ACC112 (cell line): ENCODE results near the gene BTRC.

Experiments used
- H2AFZ ChIP-seq: fragments of 200-600 bp; sonication (generic); one replicate; pipeline ENCODE4 v1.6.0; 2017; ENCODE audit warnings: antibody characterized with exemption, low read length; ENCODE audit not compliant: unreplicated experiment
- H3K27ac ChIP-seq: fragments of 200-600 bp; sonication (generic); 2 replicates; pipeline ENCODE4 v1.5.1; 2014; ENCODE audit warnings: low read depth, mild to moderate bottlenecking, antibody characterized with exemption, low read length, moderate library complexity
- H3K27me3 ChIP-seq: fragments of 200-600 bp; sonication (generic); 2 replicates; pipeline ENCODE4 v1.6.1; 2014; ENCODE audit warnings: mild to moderate bottlenecking, antibody characterized with exemption, low read length, moderate library complexity, mixed read lengths; ENCODE audit not compliant: insufficient read depth
- H3K36me3 ChIP-seq: fragments of 200-600 bp; sonication (generic); 2 replicates; pipeline ENCODE4 v1.6.1; 2016; ENCODE audit warnings: mild to moderate bottlenecking, antibody characterized with exemption, low read length, moderate library complexity, mixed read lengths; ENCODE audit not compliant: insufficient read depth
- H3K4me1 ChIP-seq: fragments of 200-600 bp; sonication (generic); one replicate; pipeline ENCODE4 v1.6.1; 2016; ENCODE audit warnings: low read length, mixed read lengths; ENCODE audit not compliant: insufficient read depth, unreplicated experiment, control insufficient read depth
- H3K4me3 ChIP-seq: fragments of 200-600 bp; sonication (generic); 2 replicates; pipeline ENCODE4 v1.5.1; 2014; ENCODE audit warnings: mild to moderate bottlenecking, low read depth, low read length
- H3K79me2 ChIP-seq: fragments of 200-600 bp; sonication (generic); one replicate; pipeline ENCODE4 v1.6.0; 2016; ENCODE audit warnings: low read length; ENCODE audit not compliant: control insufficient read depth, unreplicated experiment, insufficient read depth

Gene BTRC

DNA sequence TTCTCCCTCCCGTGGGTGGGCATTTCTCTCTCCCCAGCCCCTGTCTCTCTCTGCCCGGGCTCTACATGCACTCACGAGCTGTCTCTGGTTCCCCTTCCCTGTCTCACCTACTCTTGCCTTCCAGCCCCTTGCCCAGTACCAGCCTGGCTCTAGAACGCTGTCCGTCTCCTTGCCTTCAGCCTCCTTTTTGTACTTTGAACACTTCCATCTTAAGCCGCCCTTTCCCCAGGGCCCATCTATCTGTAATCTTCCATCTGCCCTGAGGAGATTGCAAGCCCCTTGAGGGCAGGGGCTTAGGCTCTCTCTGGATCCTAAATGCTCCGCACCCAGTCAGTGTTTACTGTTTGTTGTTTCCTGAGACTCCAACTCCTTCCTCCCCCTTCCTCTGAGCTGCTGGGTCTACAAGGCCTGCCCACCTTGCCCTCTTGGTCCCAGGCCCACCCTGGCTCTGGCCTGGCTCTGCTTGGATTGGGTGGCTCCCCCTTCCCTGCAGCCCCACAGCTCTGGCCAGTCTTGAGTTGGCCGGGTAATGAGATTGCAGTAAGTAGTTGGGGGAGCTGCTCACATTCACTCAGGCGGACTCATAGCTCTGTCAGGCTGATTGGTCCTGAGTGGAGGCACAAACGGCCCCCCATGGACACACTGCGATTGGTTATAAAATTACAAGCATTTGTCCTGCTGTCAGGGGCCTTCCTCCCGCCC is 205.8 kb downstream of the BTRC start:
- Histone ChIP-seq H3K4me1 (no peaks in the 10 kb centered on the region), H3K4me3 (no peak overlapping the region), H3K79me2 (no peaks in the 10 kb centered on the region), H3K27me3 (peaks cover under 1% of the 10 kb centered on the region; the same call in 1 of the 2 replicates), H2AFZ (no peak overlapping the region), H3K36me3 (no peaks in the 10 kb centered on the region), H3K27ac (no peak overlapping the region)

DNA sequence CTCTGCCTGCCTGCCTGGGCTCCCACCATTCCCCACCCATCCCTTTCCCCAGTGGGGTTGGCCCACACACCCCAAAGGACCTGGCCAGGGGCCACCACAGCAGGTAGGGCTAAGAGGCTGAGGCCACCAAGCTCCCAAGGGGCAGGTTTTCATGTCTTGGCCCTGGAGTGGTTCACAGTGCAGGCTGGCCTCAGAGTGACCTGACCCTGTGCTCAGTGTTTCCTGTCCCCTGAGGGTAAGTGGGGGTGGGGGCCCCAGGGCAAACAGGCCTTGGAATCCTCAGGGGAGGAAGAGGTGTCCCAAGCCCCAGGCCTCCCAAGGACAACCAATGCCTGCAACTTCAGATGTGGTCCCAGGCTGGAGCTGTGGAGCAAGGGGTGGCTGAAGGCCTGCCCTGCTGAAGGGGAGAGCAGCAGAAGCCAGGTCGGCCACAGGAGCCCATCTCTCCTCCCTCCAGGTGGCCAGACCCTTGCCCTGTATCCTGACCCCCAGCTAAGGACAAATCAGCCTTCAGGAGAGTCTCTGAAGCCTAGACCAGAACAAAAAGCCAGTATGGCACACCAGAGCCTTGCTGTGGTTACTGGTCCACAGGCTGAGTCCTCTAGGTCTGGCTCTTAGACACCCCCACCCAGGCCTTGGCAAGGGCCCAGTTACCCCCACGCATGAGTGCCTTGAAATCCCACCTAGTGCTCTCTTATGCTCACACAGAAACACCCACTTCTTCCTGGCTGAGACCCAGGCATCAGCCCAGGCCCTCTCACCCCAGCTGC is 206.5 kb downstream of the BTRC start:
- Histone ChIP-seq H3K4me3 (no peak overlapping the region), H3K27ac (no peak overlapping the region), H3K79me2 (no peaks in the 10 kb centered on the region), H3K27me3 (peaks cover 8% of the 10 kb centered on the region), H2AFZ (no peak overlapping the region), H3K36me3 (no peaks in the 10 kb centered on the region), H3K4me1 (no peaks in the 10 kb centered on the region)

DNA sequence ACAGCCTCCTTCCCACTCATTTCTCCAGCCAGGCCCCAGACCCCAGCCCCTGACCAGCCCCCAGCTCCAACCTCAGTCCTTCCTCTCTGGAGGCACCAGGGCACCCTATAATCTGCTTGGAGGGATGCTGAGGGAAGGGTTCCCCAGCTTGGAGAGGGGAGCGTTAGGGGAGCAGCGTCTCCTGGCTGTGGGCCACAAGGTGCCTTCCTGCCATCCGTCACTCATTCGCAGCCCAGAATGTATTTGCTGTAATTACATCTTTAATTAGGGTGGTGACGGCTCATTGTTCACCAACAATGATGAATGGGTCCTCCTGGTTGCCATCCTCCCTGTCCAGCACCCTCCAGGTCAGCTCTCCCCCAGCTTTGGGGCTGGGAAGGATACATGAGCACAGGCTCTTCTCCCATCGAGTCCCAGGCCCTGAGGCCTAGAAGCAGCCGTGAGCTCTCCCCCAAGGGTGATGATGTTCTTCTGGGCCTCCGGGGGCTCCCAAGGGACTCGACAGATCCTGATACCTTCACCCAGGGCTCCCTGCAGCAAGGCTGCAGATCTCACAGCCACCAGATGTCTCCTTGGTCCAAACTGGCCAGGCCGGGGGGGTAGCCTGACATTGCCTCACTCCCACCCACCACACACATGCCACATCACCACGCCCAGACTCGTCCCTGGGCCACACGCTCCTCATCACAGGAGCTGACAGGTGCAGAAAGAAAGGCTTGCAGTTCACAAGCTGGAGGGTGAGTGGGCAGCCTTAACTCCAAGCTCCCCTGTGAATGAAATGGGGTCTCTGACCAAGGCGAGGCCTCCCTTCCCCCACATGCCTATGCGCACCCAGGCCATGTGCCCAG is 207.3 kb downstream of the BTRC start:
- Histone ChIP-seq H2AFZ (no peak overlapping the region), H3K27me3 (peaks cover 16% of the 10 kb centered on the region), H3K79me2 (no peaks in the 10 kb centered on the region), H3K4me1 (no peaks in the 10 kb centered on the region), H3K27ac (no peak overlapping the region), H3K36me3 (no peaks in the 10 kb centered on the region), H3K4me3 (no peak overlapping the region)

GRCh38 chr10:101562231-101562630 is 208.3 kb downstream of the BTRC start:
- Histone ChIP-seq H2AFZ (no peak overlapping the region), H3K4me3 (no peak overlapping the region), H3K27ac (no peak overlapping the region), H3K27me3 (peaks cover 26% of the 10 kb centered on the region), H3K4me1 (peaks cover 3% of the 10 kb centered on the region), H3K79me2 (no peaks in the 10 kb centered on the region), H3K36me3 (no peaks in the 10 kb centered on the region)

DNA sequence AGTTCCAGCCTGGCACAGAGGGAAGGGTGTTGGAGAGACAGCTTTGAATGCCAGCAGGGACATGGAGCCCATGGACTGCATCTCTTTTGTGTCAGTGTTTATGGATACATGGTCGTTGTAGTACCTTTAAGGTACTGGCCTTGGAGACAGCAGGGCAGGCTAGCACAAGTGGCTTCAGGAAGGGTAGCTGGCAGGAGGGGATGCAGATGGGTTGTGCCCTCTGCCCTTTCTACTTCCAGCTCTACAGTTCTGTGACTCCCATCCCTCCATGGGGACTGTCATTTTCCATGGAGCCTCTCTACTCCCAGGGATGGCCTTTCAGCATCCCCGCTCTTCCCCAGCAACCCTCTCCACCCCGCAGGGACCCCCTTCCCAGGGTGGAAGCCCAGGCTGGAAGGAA is 209.0 kb downstream of the BTRC start:
- H2AFZ ChIP-seq, result no peak overlapping the region
- H3K4me3 ChIP-seq, result no peak overlapping the region
- H3K36me3 ChIP-seq, result no peaks in the 10 kb centered on the region
- H3K4me1 ChIP-seq, result peaks cover 3% of the 10 kb centered on the region
- no peak overlapping the region for H3K27ac ChIP-seq
- no peaks in the 10 kb centered on the region for H3K79me2 ChIP-seq
- H3K27me3 ChIP-seq, result peaks cover 33% of the 10 kb centered on the region

DNA sequence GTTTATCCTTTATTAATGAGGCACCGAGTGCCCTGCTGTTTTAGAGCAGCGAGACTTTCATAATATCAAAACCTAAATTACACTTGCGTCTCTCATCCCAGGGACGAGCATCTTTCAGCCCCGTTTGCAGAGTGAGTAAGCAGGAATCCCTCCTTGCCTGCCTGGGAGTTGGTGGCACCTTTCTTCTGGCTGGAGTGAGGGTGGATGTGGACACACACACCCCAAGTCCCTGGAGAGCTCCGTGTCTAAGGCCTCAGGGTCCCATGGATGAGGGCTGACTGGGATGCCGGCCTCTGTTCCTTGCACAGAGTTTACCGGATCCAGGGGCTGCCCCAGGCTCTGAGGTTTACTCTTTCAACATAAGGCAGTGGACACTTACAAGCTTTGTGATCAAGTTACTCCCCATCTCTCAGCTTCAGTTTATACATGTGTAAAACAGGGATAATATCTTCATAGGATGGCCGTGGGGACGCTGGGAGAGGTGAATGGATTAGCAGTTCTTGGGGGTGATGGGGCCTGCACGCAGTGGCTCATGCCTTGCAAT is 209.6 kb downstream of the BTRC start:
- peaks cover 3% of the 10 kb centered on the region for H3K4me1 ChIP-seq

DNA sequence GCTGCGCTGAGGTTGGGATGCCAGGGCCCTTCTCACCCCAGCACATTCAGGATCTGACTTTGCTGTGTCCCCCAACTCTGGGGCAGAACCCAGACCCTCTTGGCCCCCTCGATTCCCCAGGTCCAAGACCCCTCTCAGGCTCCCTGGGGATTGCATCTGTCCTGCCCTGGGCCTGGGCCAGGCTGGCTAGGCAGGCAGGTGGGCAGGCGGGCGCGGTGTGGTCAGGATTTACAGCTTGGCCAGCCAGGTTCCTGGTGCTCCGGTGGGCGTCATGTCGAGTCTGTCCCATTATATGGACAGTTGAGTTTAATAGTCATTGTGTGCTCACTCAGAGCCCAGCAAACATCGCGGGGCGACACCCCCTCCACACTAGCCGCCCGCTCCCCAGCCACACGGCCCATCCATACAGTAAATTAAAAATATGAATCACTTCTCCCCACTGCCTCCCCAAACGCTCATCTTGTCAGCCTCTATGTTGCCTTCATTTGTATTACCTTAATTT is 210.6 kb downstream of the BTRC start:
- no peaks in the 10 kb centered on the region for H3K79me2 ChIP-seq
- H2AFZ ChIP-seq, result no peak overlapping the region
- H3K4me1 ChIP-seq, result peaks cover 3% of the 10 kb centered on the region
- peaks cover 48% of the 10 kb centered on the region for H3K27me3 ChIP-seq
- no peak overlapping the region for H3K27ac ChIP-seq
- no peak overlapping the region for H3K4me3 ChIP-seq
- H3K36me3 ChIP-seq, result no peaks in the 10 kb centered on the region

More for the DNA sequence above, 209.6 kb downstream of the BTRC start:
- Histone ChIP-seq H3K4me3 (no peak overlapping the region), H3K36me3 (no peaks in the 10 kb centered on the region), H3K27me3 (peaks cover 39% of the 10 kb centered on the region), H3K27ac (no peak overlapping the region), H2AFZ (no peak overlapping the region), H3K79me2 (no peaks in the 10 kb centered on the region)

DNA sequence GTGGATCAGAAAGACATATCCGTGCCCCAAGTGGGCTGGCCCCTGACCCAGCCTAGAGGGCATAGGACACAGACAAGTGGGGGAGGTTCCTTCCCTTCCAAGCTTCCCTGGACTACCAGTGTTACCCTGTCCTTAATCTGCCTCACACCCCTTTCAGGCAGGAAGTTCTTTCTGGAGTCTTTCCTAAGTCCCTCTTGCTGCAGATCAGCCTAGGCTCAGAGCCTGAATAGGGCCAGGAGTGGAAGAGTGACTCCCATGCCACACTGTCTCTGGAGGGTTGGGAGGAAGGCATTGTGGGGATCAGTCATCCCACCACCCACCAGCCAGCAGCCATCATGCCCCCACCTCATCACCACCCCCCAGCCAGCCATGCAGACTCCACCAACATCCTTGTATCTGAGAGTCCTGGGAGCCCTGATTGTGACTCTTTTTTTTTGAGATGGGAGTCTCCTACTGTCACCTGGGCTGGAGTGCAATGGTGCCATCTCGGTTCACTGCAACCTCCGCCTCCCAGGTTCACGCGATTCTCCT is 211.5 kb downstream of the BTRC start:
- Histone ChIP-seq H3K79me2 (no peaks in the 10 kb centered on the region), H3K4me1 (peaks cover 3% of the 10 kb centered on the region), H3K27ac (no peak overlapping the region), H2AFZ (no peak overlapping the region), H3K4me3 (no peak overlapping the region), H3K36me3 (no peaks in the 10 kb centered on the region), H3K27me3 (peaks cover 53% of the 10 kb centered on the region)

DNA sequence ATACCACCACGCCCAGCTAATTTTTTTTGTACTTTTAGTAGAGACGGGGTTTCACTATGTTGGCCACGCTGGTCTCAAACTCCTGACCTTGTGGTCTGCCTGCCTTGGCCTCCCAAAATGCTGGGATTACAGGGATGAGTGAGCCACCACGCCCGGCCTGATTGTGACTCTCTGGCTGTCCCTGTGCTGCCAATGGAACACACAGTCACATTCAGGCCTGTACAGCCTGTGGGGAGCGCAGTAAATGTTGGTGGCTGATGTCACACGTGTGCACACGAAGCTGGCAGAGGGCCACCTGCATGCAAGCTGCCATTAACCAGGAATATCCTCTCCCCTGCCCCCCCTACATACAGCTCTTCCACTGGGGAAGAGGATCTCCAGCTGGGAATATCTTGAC is 212.0 kb downstream of the BTRC start:
- Histone ChIP-seq H3K4me1 (peaks cover 6% of the 10 kb centered on the region), H3K27me3 (peaks cover 53% of the 10 kb centered on the region), H3K27ac (no peak overlapping the region), H3K79me2 (no peaks in the 10 kb centered on the region), H3K4me3 (no peak overlapping the region), H3K36me3 (no peaks in the 10 kb centered on the region), H2AFZ (no peak overlapping the region)
